Stimulated activated CD4-positive, alpha-beta T cell treated with anti-CD3 and anti-CD28 coated beads, Interleukin-2, amount 100 ng/mL, for 24 hours (primary cell): ENCODE data around the gene THSD7A.
"Not testable (repeated sequence)": the region's sequence is repeated elsewhere in the genome, so short reads cannot be mapped to it uniquely, and the experiment has no call there.

Experiments used
- DNase-seq, 2 donors: peaks; one replicate each; pipeline ENCODE4 v3.0.0-alpha.2; 2020

Gene THSD7A

GRCh38 chr7:11570205-11570604 is 261.8 kb downstream of the THSD7A start:
- no peak for DNase-seq

- DNase-seq = no peak
These were observed 264.4 kb downstream of the THSD7A start for GRCh38 chr7:11567571-11567970.

GRCh38 chr7:11557627-11558026 is 274.4 kb downstream of the THSD7A start:
- DNase-seq = no peak

- no peak for DNase-seq
These were observed 279.2 kb downstream of the THSD7A start for GRCh38 chr7:11552676-11553296.

DNA sequence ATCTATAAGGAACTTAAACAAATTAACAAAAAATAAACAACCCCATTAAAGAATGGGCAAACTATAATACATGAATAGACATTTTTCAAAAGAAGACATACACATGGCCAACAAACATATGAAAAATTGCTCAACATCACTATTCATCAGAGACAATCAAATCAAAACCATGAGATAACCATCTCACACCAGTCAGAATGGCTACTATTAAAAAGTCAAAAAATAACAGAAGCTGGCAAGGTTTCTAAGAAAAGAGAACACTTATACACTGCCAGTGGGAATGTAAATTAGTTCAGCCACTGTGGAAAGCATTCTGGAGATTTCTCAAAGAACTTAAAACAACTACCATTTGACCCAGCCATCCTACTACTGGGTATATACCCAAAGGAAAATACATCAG is 280.5 kb downstream of the THSD7A start:
- DNase-seq = no peak

DNA sequence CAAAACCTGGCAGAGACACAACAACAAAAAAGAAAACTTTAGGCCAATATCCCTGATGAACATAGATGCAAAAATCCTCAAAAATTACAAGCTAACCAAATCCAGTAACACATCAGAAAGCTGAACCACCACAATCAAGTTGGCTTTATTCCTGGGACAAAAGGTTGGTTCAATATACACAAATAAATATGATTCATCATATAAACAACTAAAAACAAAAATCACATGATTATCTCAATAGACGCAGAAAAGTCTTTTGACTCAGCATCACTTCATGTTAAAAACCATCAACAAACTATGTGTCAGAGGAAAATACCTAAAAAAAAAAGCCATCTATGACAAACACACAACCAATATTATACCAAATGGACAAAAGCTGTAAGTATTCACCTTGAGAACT is 283.5 kb downstream of the THSD7A start:
- no peak for DNase-seq

DNA sequence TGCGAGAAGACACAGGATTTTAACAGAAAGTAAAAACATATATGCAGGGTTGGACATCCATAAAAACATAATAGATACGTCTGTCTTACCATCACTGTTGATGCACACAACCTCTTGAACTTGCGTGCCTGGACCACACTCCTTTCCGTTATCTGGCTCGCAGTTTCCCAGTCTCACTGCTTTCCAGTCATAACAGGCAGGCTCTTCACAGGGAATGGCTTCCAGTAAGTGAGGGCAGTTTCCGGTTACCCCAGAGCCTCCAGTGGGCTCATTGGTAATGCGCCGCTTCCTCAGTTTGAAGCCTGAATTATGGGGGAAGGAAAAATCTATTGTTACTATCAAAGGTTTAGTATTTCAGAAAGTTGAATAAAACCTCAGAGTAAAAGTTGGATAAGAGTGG is 290.7 kb downstream of the THSD7A start:
- no peak for DNase-seq

DNA sequence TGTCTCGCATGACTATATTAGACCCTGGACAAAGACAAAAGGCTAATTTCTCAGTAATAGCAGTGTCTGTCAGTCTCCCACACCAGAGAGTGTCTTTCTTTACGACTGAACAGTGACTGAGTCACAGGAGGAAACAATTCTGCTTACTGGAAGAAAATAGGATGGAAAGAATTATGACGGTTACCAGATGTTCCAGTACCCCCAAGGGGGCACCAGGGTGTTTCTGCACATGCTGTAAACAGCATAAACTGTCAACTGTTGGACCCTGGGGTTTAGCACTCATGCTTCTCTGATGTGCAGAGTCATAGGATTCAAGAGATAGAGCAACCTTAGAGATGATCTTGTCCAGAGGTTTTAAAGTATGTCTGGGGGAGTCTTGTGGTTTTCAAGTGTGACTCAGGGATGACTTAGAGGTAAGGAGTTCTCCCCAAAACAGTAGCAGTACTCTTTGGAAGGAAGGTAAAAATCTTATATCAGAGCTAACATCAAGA is 291.7 kb downstream of the THSD7A start:
- no peak for DNase-seq

- DNase-seq = no peak
These were observed 292.1 kb downstream of the THSD7A start for GRCh38 chr7:11539853-11540252.

GRCh38 chr7:11538751-11539299 is 293.2 kb downstream of the THSD7A start:
- no peak for DNase-seq

DNA sequence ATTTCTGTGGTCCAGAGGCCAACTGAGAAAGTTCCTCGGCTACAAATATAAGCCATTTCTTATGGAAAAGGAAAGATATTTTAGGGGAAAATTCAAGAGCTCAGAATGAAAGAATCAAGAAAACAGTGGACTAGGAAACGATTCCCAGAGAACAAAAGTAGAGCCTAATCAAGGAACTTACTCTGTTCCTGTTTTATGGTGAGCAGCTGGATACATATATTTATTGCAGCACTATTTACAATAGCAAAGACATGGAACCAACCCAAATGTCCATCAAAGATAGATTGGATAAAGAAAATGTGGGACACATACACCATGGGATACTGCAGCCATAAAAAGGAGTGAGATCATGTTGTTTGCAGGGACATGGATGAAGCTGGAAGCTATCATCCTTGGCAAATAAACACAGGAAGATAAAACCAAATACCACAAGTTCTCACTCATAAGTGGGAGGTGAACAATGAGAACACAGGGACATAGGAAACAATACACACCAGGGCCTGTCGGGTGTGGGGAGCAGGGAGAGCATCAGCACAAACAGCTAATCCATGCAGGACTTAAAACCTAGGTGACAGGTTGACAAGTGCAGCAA is 298.7 kb downstream of the THSD7A start:
- no peak for DNase-seq

DNA sequence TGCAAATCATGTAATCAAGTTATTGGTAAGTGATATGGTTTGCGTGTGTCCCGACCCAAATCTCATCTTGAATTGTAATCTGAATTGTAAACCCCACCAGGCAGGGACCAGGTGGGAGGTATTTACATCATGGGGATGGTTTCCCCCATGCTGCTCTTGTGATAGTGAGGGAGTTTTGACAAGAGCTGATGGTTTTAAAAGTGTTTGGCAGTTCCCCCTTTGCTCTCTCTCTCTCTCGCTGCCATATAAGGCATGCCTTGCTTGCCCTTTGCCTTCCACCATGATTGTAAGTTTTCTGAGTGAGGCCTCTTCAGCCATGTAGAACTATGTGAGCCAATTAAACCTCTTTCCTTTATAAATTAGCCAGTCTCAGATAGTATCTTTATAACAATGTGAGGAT is 302.6 kb downstream of the THSD7A start:
- DNase-seq = no peak

DNA sequence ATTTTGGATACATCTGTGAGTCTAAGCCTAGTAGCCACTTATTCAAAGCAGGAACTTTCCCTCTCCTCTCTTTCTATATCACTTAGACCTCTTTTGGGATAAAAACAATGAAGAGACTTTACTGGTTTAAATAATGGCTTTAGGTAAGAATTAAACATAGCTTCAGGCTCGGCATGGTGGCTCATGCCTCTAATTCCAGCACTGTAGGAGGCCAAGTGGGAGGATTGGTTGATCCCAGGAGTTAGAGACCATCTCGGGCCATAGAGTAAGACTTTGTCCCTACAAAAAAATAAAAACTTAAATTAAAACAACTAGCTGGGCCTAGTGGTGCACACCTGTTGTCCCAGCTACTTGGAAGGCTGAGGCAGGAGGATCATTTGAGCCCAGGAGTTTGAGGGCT is 304.3 kb downstream of the THSD7A start:
- no peak for DNase-seq

DNA sequence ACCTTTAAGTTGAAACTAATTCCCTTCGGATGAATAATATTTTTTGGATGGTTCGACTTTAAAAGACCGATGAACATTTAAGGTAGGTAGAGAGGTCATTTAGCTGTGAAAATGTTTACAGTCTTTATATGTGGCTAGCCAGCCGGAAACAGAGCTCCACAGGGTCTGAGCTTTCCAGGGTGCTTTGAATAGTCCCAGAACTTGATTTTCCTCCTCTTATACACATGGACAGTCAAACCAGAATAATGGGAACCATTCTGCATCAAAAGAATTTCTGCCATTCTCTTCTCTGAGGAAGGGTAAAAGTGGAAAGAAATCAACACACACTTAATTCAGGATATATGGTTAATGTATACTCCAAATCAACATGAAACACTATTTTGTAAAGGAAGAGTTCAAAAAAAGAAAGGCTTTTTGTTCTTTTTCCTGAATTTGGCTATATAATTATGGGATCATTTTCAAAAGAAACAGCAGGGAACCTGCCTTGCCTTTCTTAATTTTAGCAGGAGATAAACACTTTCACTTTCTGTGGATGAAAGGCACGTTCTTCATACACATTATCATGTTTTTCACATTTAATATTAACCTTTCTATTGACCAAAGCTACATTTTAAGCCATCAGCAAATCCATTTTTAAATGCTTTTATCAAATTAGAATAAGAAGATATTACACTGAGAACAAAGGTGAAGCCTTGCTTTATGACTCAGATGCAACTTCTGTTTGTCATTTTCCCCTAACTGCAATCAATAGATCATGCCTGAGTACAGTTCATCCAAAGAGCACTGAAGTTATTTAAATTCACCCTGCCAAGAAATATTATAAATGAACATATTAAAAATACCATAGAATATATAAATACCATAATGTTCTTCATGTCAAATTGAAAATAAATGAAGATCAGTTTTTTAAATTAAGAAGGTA is 307.3 kb downstream of the THSD7A start:
- no peak for DNase-seq

GRCh38 chr7:11521964-11522499 is 310.0 kb downstream of the THSD7A start:
- not testable (repeated sequence) for DNase-seq

GRCh38 chr7:11517853-11518252 is 314.1 kb downstream of the THSD7A start:
- DNase-seq = no peak

- DNase-seq = no peak
These were observed 315.7 kb downstream of the THSD7A start for GRCh38 chr7:11516328-11516727.

DNA sequence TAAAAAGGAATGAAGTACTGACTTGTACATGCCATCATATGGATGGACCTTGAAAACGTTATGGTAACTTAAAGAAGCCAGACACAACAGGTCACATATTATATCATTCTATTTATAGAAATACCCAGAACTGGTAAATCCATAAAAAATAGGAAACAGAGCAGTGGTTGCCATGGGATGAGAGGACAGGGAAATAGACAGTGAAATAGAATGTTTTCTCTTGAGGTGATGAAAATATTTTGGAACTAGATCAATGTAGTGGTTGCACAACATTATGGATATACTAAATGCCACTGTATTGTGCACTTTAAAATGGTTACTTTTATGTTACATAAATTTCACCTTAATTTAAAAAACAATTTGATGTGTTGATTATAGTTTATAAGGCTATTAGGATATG is 318.5 kb downstream of the THSD7A start:
- no peak for DNase-seq

- no peak for DNase-seq
These were observed 324.1 kb downstream of the THSD7A start for GRCh38 chr7:11507929-11508328.

DNA sequence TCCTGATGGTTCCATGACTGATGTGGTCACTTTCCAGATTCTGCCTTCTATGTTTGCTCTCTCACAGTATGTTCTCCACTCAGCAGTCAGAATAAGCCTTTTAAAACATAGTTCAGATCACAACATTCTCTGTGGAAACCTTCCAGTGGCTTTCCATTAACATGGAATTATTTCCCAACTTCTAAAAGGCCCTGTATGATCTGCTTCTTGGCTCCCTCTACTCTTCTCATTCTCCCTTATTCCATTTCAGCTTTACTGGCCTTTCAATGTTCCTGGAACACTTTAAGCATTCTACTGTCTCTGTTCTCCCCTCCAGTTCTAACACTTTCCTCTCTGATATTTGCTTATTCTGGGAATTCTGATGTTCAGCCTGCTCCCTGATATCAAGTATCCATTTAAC is 325.6 kb downstream of the THSD7A start:
- DNase-seq = no peak

DNA sequence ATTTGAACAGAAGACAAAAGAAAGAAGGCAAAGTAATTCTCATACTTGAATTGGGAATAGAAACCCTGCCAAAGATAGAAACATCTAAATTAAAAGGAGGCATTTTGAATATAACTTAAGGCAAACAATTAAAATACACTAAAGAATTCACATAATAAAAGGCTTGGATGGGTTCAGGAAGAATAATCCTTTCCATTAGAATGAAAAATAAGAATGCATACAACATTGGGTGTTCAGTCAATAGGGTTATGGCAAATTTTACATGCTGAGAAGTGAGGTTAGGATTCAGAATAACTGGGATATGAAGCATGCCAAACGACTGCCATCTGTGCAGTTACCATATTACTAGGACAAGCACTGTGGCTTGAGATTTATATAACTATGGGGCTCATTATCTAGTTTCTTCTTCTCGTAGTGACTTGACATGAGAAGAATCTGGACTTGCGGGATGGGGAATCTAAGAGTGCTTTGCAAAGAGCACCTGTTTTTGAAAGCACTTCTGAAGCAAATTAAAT is 326.5 kb downstream of the THSD7A start:
- DNase-seq = no peak

- DNase-seq = no peak
These were observed 339.7 kb downstream of the THSD7A start for GRCh38 chr7:11492307-11492706.

- DNase-seq = no peak
These were observed 340.2 kb downstream of the THSD7A start for GRCh38 chr7:11491811-11492210.
